B cell (primary cell): ENCODE results near the gene TREH. TPM values are rescaled to one million over a fixed set of nuclear protein-coding genes. Genes with fewer than 3 reads are reported as not detected.

ENCODE experiments used
- ATAC-seq: fragments of 200-7000 bp; cut with Tn5 transposase; one replicate; pipeline ENCODE4 v1.10.0; 2021; ENCODE audit warnings: low read depth, mild to moderate bottlenecking, moderate number of reproducible peaks, moderate library complexity
- CTCF ChIA-PET: fragments of 350-600 bp; sonication (Branson Sonifier 250); formaldehyde crosslinking; loops from one replicate; lab custom pipeline; 2021; ENCODE audit warnings: antibody characterized with exemption, inconsistent platforms; lab: Charles Lee
- POLR2A ChIA-PET: fragments of 350-600 bp; sonication (Branson Sonifier 250); formaldehyde crosslinking; loops from one replicate; lab custom pipeline; 2021; ENCODE audit warnings: antibody characterized with exemption; lab: Charles Lee
- DNase-seq: peaks from one replicate; pipeline ENCODE4 v3.0.0; 2013
- H2AFZ ChIP-seq: 2 replicates; pipeline ENCODE4 v1.6.1; 2012; ENCODE audit warnings: mild to moderate bottlenecking, low read depth, low read length; ENCODE audit not compliant: insufficient read depth, poor library complexity, severe bottlenecking
- H3K27ac ChIP-seq, 2 donors: 1 replicate in 1 of 2; 2 replicates in 1 of 2; pipeline ENCODE4 v1.5.1; 2012 to 2013; ENCODE audit warnings: low read length in 2 of 2, mild to moderate bottlenecking in 2 of 2, moderate library complexity in 1 of 2
- H3K27me3 ChIP-seq, 4 experiments: fragments of 200-600 bp in 1 of 4; sonication (generic) in 1 of 4; replicated peaks in 1 of 4; 1 replicate in 2 of 4; 2 replicates in 2 of 4; pipeline versions ENCODE4 v1.6.1 to v1.7.0; 2013 to 2016; ENCODE audit warnings: low read length in 3 of 4, mild to moderate bottlenecking in 2 of 4, mixed read lengths in 1 of 4, moderate library complexity in 1 of 4; ENCODE audit not compliant: insufficient read depth in 4 of 4, control insufficient read depth in 3 of 4; ENCODE audit errors: control extremely low read depth in 1 of 4
- H3K36me3 ChIP-seq, 2 experiments: replicated peaks in 1 of 2; 1 replicate in 1 of 2; 2 replicates in 1 of 2; pipeline versions ENCODE4 v1.6.1 to v1.7.1; 2013; ENCODE audit warnings: low read length in 1 of 2; ENCODE audit not compliant: insufficient read depth in 2 of 2, control insufficient read depth in 1 of 2; ENCODE audit errors: control extremely low read depth in 1 of 2, extremely low read depth in 1 of 2
- H3K4me1 ChIP-seq, 2 donors: fragments of 200-600 bp in 1 of 2; sonication (generic) in 1 of 2; 1 replicate in 1 of 2; 2 replicates in 1 of 2; pipeline versions ENCODE4 v1.5.1 to v1.6.1; 2013 to 2017; ENCODE audit warnings: low read length in 2 of 2; ENCODE audit not compliant: control insufficient read depth in 2 of 2, insufficient read depth in 2 of 2
- H3K4me2 ChIP-seq: replicated peaks from 2 replicates; pipeline ENCODE3; 2012; ENCODE audit warnings: mild to moderate bottlenecking, low read depth, low read length; ENCODE audit not compliant: poor library complexity, severe bottlenecking
- H3K4me3 ChIP-seq, 5 experiments: fragments of 200-600 bp in 1 of 5; sonication (generic) in 1 of 5; 1 replicate in 3 of 5; 2 replicates in 2 of 5; pipeline versions ENCODE4 v1.5.1 to v1.7.0; 2011 to 2016; ENCODE audit warnings: low read length in 4 of 5, mild to moderate bottlenecking in 4 of 5, low read depth in 2 of 5, control low read depth in 1 of 5, moderate library complexity in 1 of 5; ENCODE audit not compliant: insufficient read depth in 1 of 5; ENCODE audit errors: control extremely low read depth in 1 of 5, extremely low read depth in 1 of 5
- H3K79me2 ChIP-seq: fragments of 200-600 bp; sonication (generic); one replicate; pipeline ENCODE4 v1.6.0; 2016; ENCODE audit warnings: low read length; ENCODE audit not compliant: control insufficient read depth, insufficient read depth
- H3K9ac ChIP-seq: fragments of 200-600 bp; sonication (generic); 2 replicates; pipeline ENCODE4 v1.6.1; 2017; ENCODE audit warnings: mild to moderate bottlenecking, low read length, moderate library complexity
- H3K9me3 ChIP-seq, 3 donors: one replicate each; pipeline versions ENCODE4 v1.6.1 to v1.7.1; 2013; ENCODE audit warnings: low read length in 2 of 3; ENCODE audit not compliant: control insufficient read depth in 2 of 3, insufficient read depth in 1 of 3; ENCODE audit errors: control extremely low read depth in 1 of 3
- H4K20me1 ChIP-seq: 2 replicates; pipeline ENCODE4 v1.6.0; 2012; ENCODE audit warnings: mild to moderate bottlenecking, low read length; ENCODE audit not compliant: insufficient read depth, control insufficient read depth, poor library complexity, severe bottlenecking
- H3K27ac Mint-ChIP-seq: one replicate; pipeline ENCODE4 v1.8.0; 2021; ENCODE audit warnings: mixed read lengths
- H3K27me3 Mint-ChIP-seq: one replicate; pipeline ENCODE4 v1.8.0; 2021; ENCODE audit warnings: mixed read lengths
- H3K4me1 Mint-ChIP-seq: one replicate; pipeline ENCODE4 v1.8.0; 2021; ENCODE audit warnings: mixed read lengths
- H3K4me3 Mint-ChIP-seq: one replicate; pipeline ENCODE4 v1.8.0; 2021; ENCODE audit warnings: mixed read lengths
- H3K9me3 Mint-ChIP-seq: one replicate; pipeline ENCODE4 v1.8.0; 2022; ENCODE audit warnings: mixed read lengths; ENCODE audit not compliant: insufficient read depth
- CTCF ChIP-seq: fragments of 200-600 bp; IDR thresholded peaks from one replicate; pipeline ENCODE4 v1.8.0; 2022; ENCODE audit warnings: antibody characterized with exemption, mild to moderate bottlenecking
- EZH2 ChIP-seq: IDR thresholded peaks from 2 replicates; pipeline ENCODE4 v1.6.1; 2012; ENCODE audit warnings: borderline replicate concordance, low read depth, mild to moderate bottlenecking, moderate library complexity, low read length; ENCODE audit not compliant: insufficient read depth, poor library complexity, severe bottlenecking
- WGBS: methylation state at CpG from one replicate; pipeline ENCODE4 v1.1.5; 2013; ENCODE audit warnings: missing lambda C conversion rate; ENCODE audit not compliant: insufficient coverage; 5-methylcytosine and 5-hydroxymethylcytosine counted together
- intact Hi-C: fragments of 100-400 bp; cut with micrococcal nuclease; formaldehyde crosslinking; loops from one replicate; pipeline ENCODE4 v1.10.0; 2022
- polyA plus RNA-seq: library from polyadenylated mRNA; depleted of rRNA; stranded (reverse); fragments of >200 nt; gene quantifications from 2 replicates; pipeline ENCODE4 v1.2.3, GENCODE V29; 2012
- total RNA-seq, 2 donors: library from RNA; stranded (reverse); fragments of 120-200 nt in 1 of 2; gene quantifications; 1 replicate in 1 of 2; 2 replicates in 1 of 2; pipeline versions ENCODE4 v1.2.3 to v1.2.4, GENCODE V29; 2013 to 2022

TREH gene
- total and polyA plus RNA-seq, 2 donors (not counting 1 experiment from before 2014, with no cell fraction given) = not detected

- Mint-ChIP-seq H3K27me3 (peaks cover 7% of the 10 kb centered on the region), H3K27ac (no peak overlapping the region), H3K4me3 (no peak overlapping the region), H3K9me3 (no peaks in the 10 kb centered on the region), H3K4me1 (no peaks in the 10 kb centered on the region)
- Histone ChIP-seq H3K4me3 (no peak overlapping the region), H2AFZ (no peak overlapping the region), H3K27me3 (peaks cover 0 to 5% (median 2%) of the 10 kb centered on the region in 4 experiments), H3K4me1 (no peaks in the 10 kb centered on the region), H3K79me2 (no peaks in the 10 kb centered on the region), H3K4me2 (no peak overlapping the region), H3K9me3 (no peaks in the 10 kb centered on the region), H3K9ac (no peak overlapping the region), H4K20me1 (no peaks in the 10 kb centered on the region), H3K36me3 (no peaks in the 10 kb centered on the region), H3K27ac (no peak overlapping the region)
- WGBS = 92% methylated on average over 15 of the region's 15 CpGs
- DNase-seq = no peak
- TF ChIP-seq EZH2 (no peak), CTCF (no peak)
- ChIA-PET CTCF (interaction anchor here (0.8 to 1.4 kb wide), 2 partner anchors 322 to 464 kb away, joined by 3 read pairs; no protein-coding TSS in a partner anchor), POLR2A (interaction anchor here (0.5 kb wide), 1 partner anchor 100 kb away, joined by 5 read pairs; no protein-coding TSS in a partner anchor)
- ATAC-seq = no peak
- intact Hi-C loops = no loop called here
Observed at GRCh38 chr11:118635237-118635591, 44.2 kb downstream of the TREH start.

DNA sequence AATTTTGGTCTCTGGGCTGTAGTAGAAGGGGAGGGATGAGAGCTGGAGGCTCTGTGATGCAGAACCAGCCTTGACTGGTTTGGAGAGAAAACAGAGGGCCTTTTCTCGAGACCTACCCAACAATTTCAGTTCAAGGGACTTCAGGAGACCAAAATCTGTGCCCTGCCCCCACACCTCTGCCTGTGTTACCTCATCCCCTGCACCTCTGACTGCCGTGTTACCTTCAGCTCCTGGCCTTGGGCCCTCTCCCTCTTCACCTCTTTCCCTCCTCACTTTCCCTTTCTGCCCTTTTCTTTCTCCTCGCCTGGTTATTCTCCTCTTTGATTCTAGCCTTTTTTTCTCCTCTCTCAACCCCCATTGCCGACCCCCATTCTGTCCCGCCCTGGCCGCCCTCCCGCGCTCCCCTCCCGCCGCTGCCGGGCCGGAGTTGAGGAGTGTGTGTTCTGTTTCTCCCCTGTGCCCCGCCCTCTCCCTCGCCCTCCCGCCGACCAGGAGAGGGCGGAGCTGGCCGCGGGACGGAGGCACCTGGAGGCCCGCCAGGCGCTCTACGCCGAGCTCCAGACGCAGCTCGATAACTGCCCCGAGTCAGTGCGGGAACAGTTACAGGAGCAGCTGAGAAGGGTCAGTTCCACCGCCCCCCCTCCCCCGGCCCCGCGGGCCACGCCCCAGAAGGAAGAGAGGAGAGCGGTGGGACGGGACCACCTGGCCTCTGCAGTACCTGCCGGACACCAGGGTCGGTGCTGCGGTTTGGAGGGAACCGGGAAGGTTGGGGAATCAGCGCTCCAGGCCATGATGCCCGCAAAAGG lies 44.8 kb downstream of the TREH start:
- peak overlapping the region; percentile 38 for H3K4me2 ChIP-seq
- WGBS = 82% methylated on average over 28 of the region's 41 CpGs
- CTCF ChIA-PET = no interaction called here

More for the DNA sequence above, 44.8 kb downstream of the TREH start:
- Mint-ChIP-seq H3K9me3 (no peaks in the 10 kb centered on the region), H3K27ac (no peak overlapping the region), H3K4me3 (no peak overlapping the region), H3K27me3 (peaks cover 7% of the 10 kb centered on the region), H3K4me1 (no peaks in the 10 kb centered on the region)
- H3K9ac ChIP-seq = no peak overlapping the region
- DNase-seq = no peak
- H3K27ac ChIP-seq = no peak overlapping the region
- peaks cover 0 to 5% (median 2%) of the 10 kb centered on the region in 4 experiments for H3K27me3 ChIP-seq
- H3K4me1 ChIP-seq = no peaks in the 10 kb centered on the region
- H3K4me3 ChIP-seq = no peak overlapping the region
- POLR2A ChIA-PET = no interaction called here
- no peak for TF ChIP-seq CTCF
- no peak for TF ChIP-seq EZH2
- peak; percentile 31 for ATAC-seq
- intact Hi-C loops = no loop called here
- no peaks in the 10 kb centered on the region for H4K20me1 ChIP-seq
- H2AFZ ChIP-seq = no peak overlapping the region
- no peaks in the 10 kb centered on the region for H3K79me2 ChIP-seq
- H3K9me3 ChIP-seq = no peaks in the 10 kb centered on the region
- no peaks in the 10 kb centered on the region for H3K36me3 ChIP-seq
